GOT3 (cell line): Measurements from ENCODE around the gene CDO1.

ENCODE experiments used
- DNase-seq: peaks from one replicate; lab custom pipeline; 2025; ENCODE audit warnings: mixed read lengths; lab: John Stamatoyannopoulos, UW

CDO1 gene

DNA sequence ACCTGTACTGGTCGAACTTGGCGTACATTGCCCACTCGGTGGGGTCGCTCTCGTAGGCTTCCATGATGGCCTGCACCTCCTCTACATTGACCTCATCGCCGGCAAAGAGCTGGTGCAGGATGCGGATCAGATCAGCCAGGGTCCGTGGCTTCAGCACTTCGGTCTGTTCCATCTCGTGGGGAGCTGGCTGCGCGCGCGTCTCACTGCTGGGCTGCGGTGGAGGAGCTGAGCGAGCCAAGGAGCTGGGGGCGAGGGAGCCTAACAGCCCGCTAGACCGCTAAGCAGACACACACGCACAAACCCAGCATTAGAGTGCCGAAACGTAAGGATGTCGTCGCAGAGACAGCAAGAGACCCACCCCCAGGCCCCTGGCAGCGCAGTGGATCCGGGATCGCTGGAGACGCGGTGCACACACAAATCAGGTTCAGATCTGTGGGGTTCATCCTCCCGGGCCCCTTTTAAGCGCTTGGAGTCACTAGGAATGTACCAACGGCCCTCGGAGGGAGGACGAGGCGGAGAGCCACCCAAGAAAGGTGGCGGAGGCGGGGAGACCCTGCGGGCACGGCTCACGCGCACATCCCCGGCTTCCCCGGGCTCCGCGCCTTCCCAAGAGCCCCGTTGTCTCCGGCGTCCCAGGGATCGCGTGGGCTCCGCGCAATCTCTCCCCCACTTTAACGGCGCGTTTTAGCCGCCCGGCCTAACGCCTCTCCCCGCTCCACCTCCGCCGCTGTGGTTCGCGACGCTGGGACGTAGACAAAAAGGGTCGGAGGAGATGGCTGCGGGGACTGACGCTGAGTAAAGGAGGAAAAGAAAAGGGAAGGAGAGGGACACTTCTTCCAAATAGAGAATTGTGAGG lies at the start of gene CDO1:
Gene CDO1, minus strand, starts transcription at position 434 of the 856 bp plus-strand sequence. Its CDS starts 262 bp downstream, at position 172.
- DNase-seq = no peak

DNA sequence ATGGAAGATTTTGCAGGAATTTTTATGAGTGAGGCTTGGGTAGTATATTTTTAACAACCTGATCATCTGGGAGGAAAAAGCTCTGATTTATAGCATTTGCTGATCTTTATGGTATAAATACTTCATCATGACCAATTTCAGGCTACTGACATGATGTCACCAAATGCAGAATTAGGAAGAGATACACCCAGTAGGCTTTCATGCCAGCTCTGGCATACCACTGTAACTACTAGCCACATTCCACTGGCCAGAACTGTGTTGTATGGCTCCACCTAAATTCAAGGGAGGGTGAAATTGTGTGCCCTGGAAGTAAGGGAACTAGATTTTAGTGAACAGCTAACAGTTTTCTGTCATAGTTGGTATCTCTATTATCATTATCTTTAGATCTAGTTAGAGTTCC lies 42.9 kb upstream of the CDO1 start:
- DNase-seq = no peak

DNA sequence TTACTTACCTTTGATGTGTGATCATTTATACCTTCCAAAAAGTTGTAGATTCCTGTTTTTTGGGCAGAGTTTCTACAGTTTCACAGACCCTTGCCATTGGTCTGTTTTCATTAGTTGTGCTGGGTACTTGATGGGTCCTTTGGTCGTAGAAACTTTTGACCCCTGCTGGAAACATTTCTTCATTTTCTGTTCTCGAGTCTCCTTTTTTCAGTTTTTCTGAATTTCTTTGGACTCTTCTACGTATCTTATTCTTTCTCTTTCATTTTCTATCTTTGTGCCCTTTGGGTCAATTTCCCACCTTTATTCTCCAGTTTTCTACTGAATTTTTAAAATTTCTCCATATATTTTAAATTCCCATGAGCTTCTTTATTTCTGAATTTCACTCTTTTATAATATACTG lies 41.9 kb upstream of the CDO1 start:
- no peak for DNase-seq

DNA sequence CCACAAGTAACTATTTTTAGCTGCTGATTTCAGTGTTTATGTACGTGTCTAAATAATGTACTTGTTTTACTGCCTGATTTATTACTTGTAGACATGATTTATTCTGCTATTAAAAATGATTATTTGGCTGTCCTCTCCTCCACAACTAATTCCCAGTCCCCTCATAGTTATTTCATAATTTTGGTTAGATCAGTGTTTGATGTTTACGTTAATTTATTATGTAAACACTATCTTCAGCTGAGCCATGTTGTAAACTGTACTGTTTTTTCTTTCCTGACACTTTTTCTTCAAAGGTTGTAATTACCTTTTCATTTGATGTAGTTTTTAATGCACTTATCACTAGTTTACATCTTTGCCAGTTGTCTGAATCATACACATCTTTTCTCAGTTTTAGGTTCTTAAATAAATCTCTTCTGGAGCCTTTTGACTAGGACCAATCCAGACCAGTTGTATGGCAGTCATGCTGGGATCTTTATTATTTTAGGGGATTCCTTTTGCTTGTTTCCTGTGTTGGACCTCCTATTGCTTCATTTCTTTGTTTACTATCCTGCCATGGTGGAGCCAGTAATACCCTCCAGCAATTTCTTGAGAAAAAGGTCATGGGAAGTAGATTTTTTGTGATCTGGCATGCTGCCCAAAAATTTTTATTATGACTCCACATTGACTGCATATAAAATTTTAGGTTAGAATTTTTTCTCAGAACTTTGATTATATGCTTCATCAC lies 41.3 kb upstream of the CDO1 start:
- DNase-seq = no peak

DNA sequence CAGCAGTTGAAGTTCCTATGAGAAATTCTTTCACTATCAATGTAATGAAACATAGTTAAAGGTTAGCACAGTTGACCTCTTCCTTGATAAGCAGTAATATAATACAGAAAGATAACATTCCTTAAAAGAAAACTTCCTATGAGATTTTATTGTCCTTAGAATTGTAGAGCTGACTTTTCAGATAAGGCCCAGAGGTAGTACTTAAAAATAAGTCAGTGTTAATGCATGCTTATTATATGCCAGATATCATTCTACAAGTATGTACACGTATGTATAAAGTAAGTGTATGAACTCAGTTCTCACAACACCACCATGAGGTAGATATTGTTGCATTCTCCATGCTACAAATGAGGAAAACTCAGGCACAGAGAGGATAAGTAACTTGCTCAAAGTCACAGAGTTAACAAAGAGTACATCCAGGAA lies 40.6 kb upstream of the CDO1 start:
- no peak for DNase-seq

DNA sequence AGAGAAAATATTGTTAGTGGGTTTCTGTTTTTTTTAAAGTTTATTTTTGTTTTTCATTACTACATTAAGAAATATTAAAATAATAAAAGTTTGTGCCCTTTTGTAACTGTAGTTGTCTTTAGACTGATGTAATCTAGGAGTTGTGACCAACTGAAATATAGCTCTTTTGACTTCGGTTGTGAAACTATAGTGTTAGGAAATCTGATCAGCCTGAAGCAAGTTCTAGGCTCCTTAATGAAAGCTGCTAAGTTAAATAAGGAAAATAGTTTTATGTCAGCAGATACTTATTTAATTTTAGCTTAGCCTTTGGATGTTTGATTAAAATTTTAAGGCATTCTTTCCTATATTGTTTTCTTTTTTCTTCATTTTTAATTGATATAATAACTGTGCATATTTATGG lies 39.5 kb upstream of the CDO1 start:
- no peak for DNase-seq

DNA sequence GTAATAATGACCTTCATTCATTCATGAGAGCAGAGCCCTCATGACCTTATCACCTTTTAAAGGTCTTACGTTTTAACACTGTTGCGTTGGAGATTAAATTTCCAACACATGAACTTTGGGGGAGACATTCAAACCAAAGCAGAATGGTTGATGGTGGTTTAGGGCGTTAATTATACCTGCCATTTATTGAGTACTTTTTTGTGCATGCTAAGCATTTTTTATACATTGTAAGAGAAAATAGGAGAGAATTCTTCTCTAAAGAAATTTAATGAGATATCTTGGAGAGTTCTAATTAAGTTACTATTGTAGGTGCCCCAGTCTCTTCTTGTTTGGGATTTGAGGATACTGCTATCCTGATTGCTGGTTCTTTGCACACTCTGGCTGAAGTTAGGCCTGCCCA lies 37.7 kb upstream of the CDO1 start:
- no peak for DNase-seq

DNA sequence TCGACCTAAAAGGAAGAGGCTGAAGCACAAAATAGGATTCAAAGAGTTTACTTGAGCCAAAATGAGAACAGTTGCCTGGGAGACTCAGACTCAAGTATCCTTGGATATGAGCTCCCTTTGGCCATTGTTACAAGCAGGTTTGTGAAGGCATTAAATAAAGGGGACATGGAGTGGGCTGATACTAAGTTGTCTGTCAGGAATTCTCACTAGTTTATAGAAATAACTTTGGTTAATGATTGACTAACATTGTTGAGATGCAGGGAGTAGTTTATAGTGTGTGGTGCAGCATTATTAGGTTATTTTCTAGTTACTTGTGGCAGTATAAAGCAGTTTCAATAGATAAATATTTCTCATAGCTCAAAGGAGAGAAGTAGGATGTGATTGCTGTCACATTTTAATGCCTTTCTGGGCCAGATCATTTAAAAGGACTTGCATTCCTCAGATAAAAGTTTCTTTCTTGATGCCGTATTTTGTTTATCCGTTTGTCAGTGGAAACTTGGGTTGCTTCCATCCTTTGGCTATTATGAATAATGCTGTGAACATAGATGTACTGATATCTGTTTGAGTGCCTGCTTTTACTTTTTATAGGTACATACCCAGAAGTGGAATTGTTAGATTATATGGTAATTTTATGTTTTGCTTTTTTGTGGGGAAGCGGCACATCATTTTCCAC lies 34.4 kb upstream of the CDO1 start:
- no peak for DNase-seq

DNA sequence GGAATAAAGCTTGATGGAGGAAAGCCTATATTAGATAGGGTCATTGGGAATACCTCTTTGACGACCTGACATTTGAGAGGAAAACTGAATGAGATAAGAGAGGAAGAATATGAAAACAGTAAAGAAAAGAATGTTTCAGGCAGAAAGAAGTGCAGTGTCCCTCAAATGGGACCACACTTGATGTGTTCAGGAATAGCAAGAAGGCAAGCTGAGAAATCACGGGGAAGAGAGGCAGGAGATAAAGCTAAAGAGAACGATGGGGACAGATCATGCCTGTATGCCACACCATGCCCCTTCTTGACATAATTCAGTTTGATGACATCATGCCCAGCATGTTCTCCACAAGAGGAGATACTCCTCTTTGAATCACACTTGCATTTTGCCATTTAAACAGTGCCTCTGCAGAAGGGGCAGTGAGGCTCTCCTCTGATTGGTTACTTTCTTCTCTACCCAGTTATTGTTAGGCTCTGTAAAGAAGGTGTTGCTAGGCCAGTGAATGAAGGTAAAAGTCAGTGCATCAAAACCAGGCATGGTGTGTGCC lies 32.9 kb upstream of the CDO1 start:
- no peak for DNase-seq

DNA sequence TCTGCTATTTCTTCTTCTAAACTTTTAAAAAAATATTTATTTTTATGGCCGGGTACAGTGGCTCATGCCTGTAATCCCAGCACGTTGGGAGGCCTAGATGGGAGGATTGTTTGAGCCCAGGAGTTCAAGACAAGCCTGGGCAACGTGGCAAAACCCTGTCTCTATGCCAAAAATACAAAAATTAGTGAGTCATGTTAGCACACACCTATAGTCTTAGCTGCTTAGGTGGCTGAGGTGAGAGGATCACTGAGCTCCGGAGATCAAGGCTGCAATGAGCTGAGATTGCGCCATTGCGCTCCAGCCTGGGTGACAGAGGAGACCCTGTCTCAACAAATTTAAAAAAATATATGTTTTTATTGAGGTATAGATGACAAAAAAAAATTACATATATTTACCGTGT lies 30.8 kb upstream of the CDO1 start:
- no peak for DNase-seq

DNA sequence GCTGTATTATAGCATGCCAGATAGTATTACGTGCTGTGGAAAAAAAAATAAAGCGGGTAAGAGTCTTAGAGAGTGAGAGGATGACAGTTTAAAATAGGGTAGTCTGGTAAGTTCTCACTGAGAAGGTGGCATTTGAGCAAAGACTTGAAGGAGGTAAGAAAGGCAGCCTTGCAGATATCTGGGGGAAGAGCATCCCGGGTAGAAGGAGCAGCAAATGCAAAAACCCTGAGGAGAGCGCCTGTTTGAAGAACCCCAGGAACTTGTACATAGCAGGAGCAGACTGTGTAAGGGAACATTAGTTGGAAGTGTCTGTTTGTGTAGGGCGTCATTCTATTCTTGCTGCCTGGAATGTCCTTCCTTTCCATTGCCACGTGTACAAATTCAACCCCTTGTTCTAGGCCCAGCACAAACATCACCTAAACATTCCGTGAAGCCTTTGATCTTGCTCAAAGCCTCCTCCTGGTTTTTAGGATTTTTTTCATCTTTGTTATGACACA lies 27.9 kb upstream of the CDO1 start:
- no peak for DNase-seq

DNA sequence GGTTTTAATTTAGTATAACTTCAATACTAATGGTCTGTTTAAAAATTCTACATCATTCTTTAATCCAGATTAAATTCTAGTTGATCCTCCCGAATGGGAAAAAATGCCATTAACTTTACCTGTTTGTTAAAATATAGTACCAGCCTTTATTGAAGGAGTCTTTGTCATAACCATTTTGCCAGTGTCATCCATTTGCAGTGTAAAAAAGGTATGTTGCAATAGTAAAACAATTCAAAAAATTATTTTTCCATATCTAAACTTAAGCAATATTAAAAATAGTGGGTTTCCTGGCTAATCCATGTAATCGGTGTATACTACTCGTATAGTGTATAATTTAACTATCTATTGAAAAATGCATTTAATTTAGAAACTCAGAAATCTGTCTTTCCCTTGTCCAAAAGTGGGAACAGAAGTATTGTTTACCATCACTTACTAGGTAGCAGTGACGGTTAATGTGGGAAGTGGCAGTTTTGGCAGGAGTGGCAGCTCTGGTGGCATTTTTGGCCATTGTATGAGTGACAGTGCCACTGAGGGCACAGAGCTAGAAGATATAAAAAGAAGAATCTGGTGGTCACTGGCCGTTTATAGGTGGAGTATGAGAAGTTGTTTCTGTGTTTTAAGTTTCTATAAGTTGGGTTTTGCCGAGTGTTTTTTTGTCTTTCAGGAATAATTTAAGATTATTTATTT lies 27.1 kb upstream of the CDO1 start:
- DNase-seq = no peak

DNA sequence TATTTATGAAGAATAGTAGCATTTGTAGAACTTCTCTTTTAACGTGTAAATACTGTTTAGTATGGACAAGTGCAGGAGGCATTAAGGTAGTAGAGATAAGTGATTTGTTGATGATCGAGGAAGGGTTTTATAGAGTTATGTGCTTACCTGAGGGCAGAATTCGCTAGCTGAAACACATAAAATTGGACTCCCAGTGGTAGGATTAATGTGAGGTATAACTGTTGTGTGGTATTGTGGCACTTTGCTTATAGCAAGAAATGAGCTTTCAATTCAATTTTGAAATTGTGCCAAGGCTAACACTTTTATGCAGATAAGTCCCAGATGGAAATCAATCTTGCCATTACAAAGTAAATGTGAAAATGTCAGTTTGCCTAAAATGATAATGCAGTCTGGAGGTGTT lies 26.5 kb upstream of the CDO1 start:
- no peak for DNase-seq

DNA sequence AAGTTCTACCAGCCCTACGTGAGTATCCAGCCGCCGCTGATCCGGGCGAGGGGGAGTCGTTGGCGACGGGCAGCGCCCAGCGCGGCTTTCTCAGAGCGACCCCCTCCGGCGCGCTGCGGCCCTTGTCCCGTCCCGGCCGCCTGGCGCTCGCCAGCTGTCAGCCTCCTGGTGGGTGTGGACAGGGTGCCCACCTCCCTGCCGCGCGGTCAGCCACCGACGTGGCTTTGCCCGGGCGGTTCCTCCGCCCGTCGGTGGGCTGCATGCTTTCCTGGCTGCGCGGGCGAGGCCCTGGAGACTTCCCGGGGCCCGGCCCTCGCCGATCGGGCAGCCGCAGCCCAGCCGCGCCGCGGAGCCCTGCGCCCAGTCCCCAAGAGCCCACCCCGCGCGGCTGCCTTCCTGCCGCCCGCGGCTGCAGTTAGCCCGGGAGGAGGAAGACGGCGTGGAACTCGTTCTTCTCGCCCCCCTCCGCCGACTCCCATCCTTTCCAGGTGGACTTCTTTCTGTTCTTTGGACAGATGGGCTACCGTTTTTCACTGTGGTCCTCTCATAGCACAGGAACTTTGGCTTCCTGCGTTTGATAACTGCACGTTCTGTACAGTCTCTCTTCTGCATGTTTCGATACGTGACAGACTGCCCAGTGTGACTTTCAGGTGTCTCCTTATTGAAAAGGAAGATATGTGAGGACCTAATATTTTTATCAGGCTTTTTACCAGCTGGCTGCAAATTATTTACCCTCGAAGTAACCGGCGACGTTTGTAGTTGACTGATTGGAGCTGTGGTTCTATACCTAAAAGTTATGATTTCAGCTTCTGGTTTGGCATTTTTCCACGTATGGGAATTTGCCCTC lies 25.9 kb upstream of the CDO1 start:
- no peak for DNase-seq

DNA sequence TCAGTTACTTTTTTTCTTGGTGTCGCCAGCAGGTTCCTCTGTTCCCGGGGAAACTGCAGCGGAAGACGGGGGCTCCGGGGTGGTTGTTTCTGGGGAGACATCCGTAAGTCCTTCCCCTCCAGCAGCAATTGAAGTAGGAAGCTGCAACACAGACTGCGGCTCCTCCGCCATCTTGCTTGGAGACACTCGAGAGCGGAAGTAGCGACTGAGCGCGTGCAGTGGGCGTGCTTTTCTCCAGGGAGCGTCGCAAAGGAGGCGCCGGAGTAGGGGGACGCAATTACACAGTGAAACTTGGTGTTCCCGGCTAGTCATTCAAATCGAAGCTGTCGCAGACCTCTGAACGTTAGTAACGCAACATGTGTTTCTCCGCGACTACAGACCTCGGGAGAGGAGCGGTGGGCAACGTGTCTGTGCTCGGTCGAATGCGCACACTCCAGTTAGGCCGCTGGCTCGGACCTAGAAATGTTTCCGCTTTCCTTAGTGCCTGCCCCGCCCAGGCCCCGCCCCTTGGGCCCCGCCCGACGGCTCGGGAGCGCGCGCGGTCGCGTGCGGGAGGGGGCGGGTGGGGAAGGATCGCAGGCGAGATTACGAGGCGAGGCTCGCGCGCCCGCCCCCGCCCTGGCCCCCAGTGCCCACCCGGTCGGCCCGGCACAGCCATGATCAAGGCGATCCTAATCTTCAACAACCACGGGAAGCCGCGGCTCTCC lies 25.1 kb upstream of the CDO1 start, which contains the start of the genes AP3S1 and ATG12:
Gene AP3S1, plus strand, starts transcription at position 554 of the 707 bp plus-strand sequence. Its CDS starts 103 bp downstream, at position 657.
Gene ATG12, minus strand, starts transcription at position 184 of the 707 bp plus-strand sequence. Its CDS starts 13 bp downstream, at position 171.
- DNase-seq = peak; percentile 92

DNA sequence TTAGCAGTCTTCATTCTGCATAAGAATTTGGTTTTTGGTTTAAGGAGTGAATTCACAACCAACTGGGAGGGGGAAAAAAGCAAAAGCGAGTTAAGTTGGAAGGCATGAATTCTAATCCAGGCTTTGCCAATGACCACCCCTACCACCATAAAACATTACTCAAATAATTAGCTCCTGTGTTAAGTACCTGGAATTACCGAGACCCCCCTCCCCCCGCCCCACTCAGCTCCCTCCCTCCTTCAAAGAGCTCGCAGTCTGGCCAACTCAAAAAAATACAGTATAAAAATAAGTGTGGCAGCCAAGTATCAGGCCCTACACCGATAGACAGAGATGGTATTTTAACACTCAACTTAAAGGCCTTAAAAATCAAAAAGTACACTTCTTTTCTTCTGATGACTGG lies 24.4 kb upstream of the CDO1 start:
- DNase-seq = no peak

DNA sequence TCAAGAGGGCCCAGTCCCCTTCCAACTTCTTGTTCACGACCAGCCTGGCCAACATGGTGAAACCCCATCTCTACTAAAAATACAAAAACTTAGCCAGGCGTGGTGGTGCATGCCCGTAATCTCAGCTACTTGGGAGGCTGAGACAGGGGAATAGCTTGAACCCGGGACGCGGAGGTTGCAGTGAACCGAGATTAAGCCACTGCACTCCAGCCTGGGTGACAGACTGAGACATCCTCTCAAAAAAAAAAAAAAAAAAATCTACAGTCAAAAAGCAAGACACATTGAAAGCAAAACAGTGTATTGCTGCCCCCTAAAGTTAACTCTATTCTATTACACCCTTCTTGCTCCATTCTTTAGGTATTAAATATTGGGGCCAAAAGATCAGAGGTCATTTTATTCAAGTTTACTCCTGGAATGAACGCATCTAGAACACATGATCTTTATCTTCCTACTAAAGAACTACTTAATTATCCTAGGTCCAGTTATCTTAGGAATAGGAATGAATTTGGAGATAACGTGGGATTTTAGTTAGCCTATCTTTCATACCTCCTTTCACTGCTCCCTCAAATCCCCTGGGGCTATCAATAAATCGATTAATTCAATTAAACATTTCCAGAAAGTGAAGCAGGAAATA lies 22.5 kb upstream of the CDO1 start:
- DNase-seq = no peak

DNA sequence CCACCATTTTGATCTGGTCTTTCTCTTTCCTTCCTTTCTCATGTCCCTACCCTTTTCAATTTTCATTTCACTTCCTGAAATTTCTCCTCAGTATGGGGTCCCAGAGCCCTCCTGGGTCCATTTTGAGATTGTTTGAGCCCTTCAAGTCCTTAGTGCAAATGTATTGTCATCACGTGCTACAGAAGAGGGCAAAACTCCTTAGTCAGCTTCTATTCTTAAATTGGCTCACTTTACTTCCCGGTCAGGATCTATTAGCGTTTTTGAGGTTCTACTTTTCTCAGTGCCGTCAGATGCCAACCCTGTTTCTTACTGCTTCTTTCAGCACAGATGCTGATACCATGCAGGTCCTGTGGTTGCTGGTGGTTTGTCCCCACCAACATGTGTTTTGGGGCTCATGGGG lies 19.0 kb upstream of the CDO1 start:
- no peak for DNase-seq

DNA sequence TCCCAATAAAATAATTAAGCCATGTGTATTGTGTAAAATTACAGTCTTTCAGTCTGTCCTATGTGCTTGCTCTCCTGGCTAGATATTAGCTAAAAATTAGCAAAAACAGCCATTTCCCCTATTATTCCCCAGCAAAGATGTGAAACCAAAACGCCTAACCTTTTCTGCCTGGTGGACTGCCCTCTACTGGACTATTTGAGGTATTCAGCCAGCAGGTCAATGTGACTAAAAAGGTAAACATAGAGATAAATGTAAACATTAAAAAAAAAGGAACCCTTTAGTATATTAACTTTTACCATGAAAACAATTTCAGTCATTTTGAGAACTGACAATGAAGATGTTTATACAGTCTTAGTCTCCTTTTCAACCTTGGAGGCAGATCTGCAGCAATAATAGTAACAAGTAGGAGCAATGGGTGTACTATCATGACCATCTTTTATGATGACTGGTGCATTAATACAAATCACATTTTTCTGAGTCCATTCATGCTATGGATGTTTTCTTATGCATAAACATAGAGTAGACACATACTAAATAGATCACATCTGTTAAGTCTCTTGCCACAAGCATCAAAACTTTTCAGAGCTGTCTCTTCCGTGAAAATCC lies 14.8 kb upstream of the CDO1 start:
- no peak for DNase-seq
